Panc1 (cell line): ENCODE measurements around the gene PANK2.
"Not testable (repeated sequence)": the region's sequence is repeated elsewhere in the genome, so short reads cannot be mapped to it uniquely, and the experiment has no call there.

Source experiments
- CTCF ChIP-seq: fragments of 450-650 bp; IDR thresholded peaks from 2 replicates; pipeline ENCODE4 v1.5.1; 2017; ENCODE audit warnings: mild to moderate bottlenecking
- POLR2AphosphoS5 ChIP-seq: IDR thresholded peaks from 2 replicates; pipeline ENCODE4 v1.6.1; 2012; ENCODE audit warnings: mild to moderate bottlenecking, low read depth, low read length, moderate library complexity
- SIN3A ChIP-seq: IDR thresholded peaks from 2 replicates; pipeline ENCODE4 v1.6.1; 2012; ENCODE audit warnings: low read depth, mild to moderate bottlenecking, low read length, moderate library complexity, borderline replicate concordance; ENCODE audit not compliant: insufficient read depth
- TCF7L2 ChIP-seq: IDR thresholded peaks from 2 replicates; pipeline ENCODE4 v1.6.1; 2011; ENCODE audit warnings: mild to moderate bottlenecking, low read depth, low read length, inconsistent platforms

DNA sequence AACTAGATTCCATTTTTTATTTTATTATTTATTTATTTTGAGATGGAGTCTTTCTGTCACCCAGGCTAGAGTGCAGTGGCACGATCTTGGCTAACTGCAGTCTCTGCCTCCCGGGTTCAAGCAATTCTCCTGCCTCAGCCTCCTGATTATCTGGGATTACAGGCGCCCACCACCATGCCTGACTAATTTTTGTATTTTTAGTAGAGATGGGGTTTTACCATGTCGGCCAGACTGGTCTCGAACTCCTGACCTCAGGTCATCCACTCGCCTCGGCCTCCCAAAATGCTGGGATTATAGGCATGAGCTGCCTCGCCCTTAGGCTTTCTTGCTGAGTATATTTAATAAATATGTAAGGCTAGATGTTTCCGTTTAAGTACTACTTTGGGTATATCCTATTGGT, 9.0 kb downstream of the PANK2 start:
- not testable (repeated sequence) for TF ChIP-seq CTCF, POLR2AphosphoS5, TCF7L2, SIN3A
